HG03066 (cell line): Measurements from ENCODE around the gene ZC3H4.

Source experiments
- ATAC-seq: cut with Tn5 transposase; IDR thresholded peaks from one replicate; pipeline ENCODE4 v1.9.1; 2021; ENCODE audit warnings: low read depth; ENCODE audit not compliant: unreplicated experiment

ZC3H4 gene

DNA sequence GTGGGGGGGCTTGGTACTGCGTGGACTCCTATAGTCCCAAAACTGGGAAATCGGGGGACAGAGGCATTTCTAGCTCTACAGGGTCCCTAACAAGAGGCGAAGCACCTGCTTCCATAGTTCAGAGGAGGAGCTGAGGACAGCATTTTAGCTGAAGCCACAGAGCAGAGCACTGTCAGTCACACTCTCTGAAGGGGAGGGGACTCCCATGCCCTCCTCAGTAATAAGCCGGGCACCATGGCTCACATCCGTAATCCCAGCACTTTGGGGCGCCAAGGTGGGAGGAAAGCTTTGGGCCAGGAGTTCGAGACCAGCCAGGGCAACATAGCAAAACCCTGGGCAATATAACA lies 90.2 kb downstream of the ZC3H4 start:
- ATAC-seq: no peak

DNA sequence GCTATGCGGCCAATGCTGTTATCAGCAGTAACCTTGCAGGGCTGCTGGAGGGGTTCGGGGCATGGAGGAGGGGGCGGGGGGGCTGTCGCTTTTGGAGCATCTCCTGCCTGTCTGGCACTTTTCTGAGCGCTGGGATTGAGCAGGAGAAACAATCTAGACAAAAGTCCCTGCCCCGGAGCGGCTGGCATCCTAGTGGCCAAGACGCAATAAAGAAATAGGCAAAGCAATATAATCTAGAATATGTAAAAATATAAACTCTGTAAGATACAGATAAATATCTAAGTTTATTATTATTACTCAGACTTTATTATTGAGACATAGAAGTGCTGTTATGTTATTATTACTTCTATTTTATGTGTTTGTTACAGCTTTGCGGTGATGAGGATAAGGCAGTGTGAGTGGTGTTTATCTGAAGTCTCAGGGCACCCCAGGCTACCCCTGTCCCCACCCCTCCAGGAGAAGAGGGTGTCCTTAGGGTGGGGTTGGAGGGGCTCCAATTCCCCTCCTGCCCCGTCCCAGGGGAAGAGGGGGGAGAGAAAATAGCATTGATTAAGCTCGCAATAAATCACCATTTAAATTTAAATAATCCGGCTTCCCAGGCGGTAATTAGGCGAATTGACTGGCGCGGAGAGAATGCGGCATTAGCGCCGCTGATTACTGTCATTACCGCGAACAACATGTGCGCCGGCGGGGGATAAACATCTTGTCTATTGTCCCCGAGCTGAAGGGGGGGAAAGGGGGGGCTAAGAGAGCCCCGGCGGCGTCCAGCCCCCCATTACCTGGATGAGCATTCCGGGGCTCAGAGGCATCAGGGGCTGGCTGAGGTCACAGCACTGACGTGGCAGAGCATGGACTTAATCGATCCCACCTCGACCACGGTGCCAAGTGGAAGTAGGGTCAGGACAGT lies 90.8 kb downstream of the ZC3H4 start:
- no peak for ATAC-seq

DNA sequence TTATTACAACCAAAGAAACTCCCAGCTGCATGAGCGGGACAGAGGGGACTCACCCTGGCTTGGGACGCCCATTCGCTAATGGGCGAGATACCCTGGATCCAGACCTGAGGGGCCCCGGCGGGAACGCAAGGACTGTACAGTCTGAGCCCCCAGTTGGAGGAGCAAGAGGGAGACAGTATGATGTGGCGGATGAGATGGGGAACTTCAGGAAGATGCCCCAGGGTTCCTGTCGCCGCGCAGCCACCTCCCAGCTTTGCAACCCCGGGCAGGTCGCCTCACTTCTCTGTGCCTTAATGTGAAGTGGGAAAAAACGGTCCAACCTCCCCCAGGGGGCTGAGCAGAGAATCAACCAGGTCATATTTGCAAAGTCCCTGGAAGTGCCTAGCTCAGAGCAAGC lies 91.4 kb downstream of the ZC3H4 start:
- ATAC-seq: no peak

DNA sequence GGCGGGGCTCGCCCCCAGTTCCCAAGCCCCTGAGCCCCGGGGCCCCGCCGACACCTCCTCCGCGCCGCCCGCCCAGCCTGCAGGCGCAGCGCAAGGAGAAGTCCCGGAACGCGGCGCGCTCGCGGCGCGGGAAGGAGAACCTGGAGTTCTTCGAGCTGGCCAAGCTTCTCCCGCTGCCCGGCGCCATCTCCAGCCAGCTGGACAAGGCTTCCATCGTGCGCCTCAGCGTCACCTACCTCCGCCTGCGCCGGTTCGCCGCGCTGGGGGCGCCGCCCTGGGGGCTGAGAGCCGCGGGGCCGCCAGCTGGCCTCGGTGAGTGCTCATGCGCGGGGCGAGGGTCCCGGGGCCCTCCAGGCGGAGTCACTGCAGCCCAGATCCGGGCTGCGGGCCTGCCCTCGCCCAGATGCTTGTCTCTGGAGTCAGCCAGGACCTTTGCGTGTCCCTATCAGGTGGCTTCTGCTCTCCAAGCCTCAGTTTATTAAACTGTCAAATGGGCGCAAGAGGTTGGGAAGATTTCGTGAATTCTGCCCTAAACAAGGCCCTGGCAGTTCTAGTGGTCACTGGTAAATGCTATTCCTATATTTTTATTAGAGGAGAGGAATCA lies 91.9 kb downstream of the ZC3H4 start:
- no peak for ATAC-seq

DNA sequence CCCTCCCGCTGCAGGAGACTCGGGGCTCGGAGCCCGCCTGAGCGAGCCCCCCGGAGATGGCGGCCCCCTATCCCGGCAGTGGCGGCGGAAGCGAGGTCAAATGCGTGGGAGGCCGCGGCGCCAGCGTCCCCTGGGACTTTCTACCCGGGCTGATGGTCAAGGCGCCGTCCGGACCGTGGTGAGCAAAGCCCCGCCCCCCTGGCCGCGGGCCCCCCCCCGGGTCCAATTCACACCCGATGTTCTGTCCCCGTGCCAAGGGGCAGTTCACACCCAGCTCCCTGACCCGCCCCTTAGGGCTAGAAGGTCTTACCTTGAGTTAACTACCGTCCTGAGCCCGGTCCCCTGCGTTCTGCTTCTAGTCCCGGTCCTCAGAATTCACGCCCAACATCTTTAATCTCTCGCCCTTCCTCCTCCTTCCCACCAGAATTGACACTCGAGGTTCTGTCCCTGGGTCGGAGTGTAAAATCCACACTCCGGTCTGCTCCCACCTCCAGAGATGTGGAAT lies 92.5 kb downstream of the ZC3H4 start:
- no peak for ATAC-seq

DNA sequence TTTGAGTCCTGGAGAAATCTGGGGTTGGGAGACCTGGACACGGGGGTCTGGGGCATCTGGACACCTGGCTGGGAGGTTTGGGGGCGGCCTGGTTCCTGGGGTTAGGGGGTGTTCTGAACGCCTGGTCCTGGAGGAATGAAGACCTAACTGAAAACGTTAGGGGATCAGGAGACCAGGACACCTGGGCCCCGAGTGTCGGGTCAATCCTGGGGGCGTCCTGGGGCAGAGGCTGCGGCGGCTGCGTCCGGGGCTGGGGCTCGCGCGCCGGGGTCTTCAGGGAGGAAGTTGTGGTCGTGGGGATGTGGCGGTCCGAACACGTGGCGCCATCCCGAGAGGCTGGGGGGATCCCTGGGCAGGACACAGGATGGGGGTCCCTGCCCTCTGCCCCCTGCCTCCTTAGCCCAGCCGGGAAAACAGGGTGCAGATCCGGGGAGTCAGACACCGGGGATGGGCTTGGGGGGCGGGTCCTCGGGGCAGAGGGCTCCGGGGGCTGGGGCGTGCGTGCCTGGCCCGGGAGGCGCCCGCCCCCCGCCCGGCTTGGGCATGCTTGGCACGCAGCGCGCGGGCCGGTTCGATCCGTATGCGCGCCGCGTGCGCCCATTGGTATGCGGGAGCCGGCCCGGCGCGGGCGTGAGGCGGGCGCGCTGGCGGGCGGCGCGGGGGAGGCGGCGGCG lies 93.3 kb downstream of the ZC3H4 start:
- ATAC-seq: no peak

DNA sequence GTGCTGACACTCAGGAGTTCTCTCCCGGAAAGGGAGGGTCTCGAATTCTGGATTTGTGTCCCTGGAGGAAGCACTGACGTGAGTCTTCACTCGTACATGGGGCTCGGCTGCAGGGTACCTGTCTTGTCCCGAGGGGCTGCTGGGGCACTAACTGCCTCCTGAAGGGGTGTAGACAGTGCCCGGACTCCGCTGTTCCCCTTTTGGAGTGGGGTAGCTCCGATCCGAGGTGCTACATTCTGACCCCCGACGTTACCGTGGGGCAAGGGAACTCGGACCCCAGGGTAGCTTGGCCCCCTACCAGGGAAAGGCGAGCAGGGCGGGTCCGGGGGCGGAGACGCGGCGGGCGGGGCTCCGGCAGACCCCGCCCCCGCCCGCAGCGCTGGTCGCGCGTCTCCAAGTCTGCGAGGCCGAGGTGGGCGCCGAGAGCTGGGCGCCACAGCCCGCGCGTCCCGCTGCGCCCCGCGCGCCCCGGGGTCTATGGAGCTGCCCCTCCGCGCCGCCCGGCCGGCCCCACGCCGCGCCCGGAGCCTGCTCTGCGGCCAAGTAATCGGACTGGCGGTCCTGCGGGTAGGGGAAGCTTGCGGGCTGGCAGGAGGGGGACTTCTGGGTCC lies 94.0 kb downstream of the ZC3H4 start, which contains the start of gene NPAS1:
Gene NPAS1, plus strand, starts transcription at position 407 of the 611 bp plus-strand sequence. CDS start 1,211 bp downstream, outside the sequence.
- ATAC-seq: no peak

DNA sequence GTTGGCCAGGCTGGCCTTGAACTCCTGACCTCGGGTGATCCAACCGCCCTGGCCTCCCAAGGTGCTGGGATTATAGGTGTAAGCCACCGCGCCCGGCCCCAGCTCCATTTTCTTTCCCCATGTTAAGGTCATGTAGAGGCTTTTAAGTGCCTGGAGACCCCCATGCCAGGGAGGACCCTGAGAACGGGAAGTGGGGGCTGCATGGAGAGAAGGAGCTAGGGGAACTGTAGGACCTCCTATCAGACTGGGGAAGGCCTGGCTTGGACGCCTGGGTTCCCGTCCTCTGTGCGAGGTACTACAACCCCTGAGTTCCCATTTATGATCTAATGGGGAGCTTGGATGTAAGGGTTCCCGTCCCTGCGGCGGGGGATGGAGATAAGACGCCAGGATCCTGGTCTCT lies 94.7 kb downstream of the ZC3H4 start:
- ATAC-seq: no peak
